ENCODE results near the gene DENND10. TPM values are rescaled to one million over a fixed set of nuclear protein-coding genes. Genes with fewer than 3 reads are reported as not detected.

Gene DENND10
- total RNA-seq, 1 donor from 2014 or later: 112 TPM

- Histone ChIP-seq H3K27me3 (no peaks in the 10 kb centered on the region), H3K79me2 (ENCODE audit: low read depth) (no peaks in the 10 kb centered on the region), H3K4me2 (peak within 1 kb of the TSS; percentile 74), H3K9me3 (ENCODE audit: low read depth) (no peaks in the 10 kb centered on the region), H3K4me3 (peak within 1 kb of the TSS; percentile 72), H3K9ac (no peak within 1 kb of the TSS), H3K4me1 (peaks cover 19% of the 10 kb centered on the region), H3K36me3 (peaks cover 4% of the 10 kb centered on the region), H4K20me1 (ENCODE audit: low read depth) (peaks cover 8% of the 10 kb centered on the region), H2AFZ (replicated peaks) (peak within 1 kb of the TSS; percentile 90), H3K27ac (no peak within 1 kb of the TSS), H3F3A (ENCODE audit: low read depth) (peaks cover 45% of the 10 kb centered on the region)
- Mint-ChIP-seq H3K4me1 (peaks cover 19% of the 10 kb centered on the region), H3K9me3 (no peaks in the 10 kb centered on the region), H3K4me3 (peak within 1 kb of the TSS; percentile 91), H3K36me3 (peaks cover 15% of the 10 kb centered on the region), H3K27ac (no peak within 1 kb of the TSS), H3K27me3 (ENCODE audit: insufficient read depth, low read depth) (peaks cover 2% of the 10 kb centered on the region)
- peak; percentile 67 for DNase-seq (ENCODE audit: low spot score)
- TF ChIP-seq, protein P1, sequence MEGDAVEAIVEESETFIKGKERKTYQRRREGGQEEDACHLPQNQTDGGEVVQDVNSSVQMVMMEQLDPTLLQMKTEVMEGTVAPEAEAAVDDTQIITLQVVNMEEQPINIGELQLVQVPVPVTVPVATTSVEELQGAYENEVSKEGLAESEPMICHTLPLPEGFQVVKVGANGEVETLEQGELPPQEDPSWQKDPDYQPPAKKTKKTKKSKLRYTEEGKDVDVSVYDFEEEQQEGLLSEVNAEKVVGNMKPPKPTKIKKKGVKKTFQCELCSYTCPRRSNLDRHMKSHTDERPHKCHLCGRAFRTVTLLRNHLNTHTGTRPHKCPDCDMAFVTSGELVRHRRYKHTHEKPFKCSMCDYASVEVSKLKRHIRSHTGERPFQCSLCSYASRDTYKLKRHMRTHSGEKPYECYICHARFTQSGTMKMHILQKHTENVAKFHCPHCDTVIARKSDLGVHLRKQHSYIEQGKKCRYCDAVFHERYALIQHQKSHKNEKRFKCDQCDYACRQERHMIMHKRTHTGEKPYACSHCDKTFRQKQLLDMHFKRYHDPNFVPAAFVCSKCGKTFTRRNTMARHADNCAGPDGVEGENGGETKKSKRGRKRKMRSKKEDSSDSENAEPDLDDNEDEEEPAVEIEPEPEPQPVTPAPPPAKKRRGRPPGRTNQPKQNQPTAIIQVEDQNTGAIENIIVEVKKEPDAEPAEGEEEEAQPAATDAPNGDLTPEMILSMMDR (IDR thresholded peaks at IDR 0.05): no peak
- TF ChIP-seq EZH2phosphoT487 (IDR thresholded peaks at IDR 0.05): no peak
- TF ChIP-seq EZH2 (IDR thresholded peaks at IDR 0.05): no peak
Measured at GRCh38 chr10:119165171-119166117, 61.5 kb downstream of the DENND10 start, which contains the start of gene SFXN4. Gene SFXN4, minus strand, starts transcription at chr10:119165714. Its CDS starts 67 bp downstream, at chr10:119165647.

GRCh38 chr10:119166118-119166500 is 62.2 kb downstream of the DENND10 start:
- Mint-ChIP-seq H3K27ac (no peak overlapping the region), H3K9me3 (no peaks in the 10 kb centered on the region), H3K36me3 (peaks cover 15% of the 10 kb centered on the region), H3K4me3 (peak overlapping the region; percentile 91), H3K27me3 (ENCODE audit: insufficient read depth, low read depth) (peaks cover 2% of the 10 kb centered on the region), H3K4me1 (peaks cover 19% of the 10 kb centered on the region)
- Histone ChIP-seq H3K4me1 (peaks cover 19% of the 10 kb centered on the region), H3K36me3 (peaks cover 4% of the 10 kb centered on the region), H3K4me2 (peak overlapping the region; percentile 74), H3K9ac (no peak overlapping the region), H3K27ac (no peak overlapping the region), H2AFZ (replicated peaks) (peak overlapping the region; percentile 90), H3K27me3 (no peaks in the 10 kb centered on the region), H3K9me3 (ENCODE audit: low read depth) (no peaks in the 10 kb centered on the region), H4K20me1 (ENCODE audit: low read depth) (peaks cover 8% of the 10 kb centered on the region), H3K79me2 (ENCODE audit: low read depth) (no peaks in the 10 kb centered on the region), H3K4me3 (peak overlapping the region; percentile 72), H3F3A (ENCODE audit: low read depth) (peaks cover 45% of the 10 kb centered on the region)
- TF ChIP-seq, protein P1 (IDR thresholded peaks at IDR 0.05): no peak
- TF ChIP-seq EZH2phosphoT487 (IDR thresholded peaks at IDR 0.05) (no peak), EZH2 (IDR thresholded peaks at IDR 0.05) (no peak)
- no peak for DNase-seq (ENCODE audit: low spot score)

GRCh38 chr10:119166564-119166963 is 62.7 kb downstream of the DENND10 start:
- H3K36me3 Mint-ChIP-seq: peaks cover 18% of the 10 kb centered on the region

More at GRCh38 chr10:119166564-119166963, 62.7 kb downstream of the DENND10 start:
- Histone ChIP-seq H3F3A (ENCODE audit: low read depth) (peaks cover 45% of the 10 kb centered on the region), H3K4me2 (peak overlapping the region; percentile 74), H4K20me1 (ENCODE audit: low read depth) (peaks cover 8% of the 10 kb centered on the region), H3K4me3 (peak overlapping the region; percentile 72), H3K9me3 (ENCODE audit: low read depth) (no peaks in the 10 kb centered on the region), H3K27ac (no peak overlapping the region), H3K27me3 (no peaks in the 10 kb centered on the region), H3K9ac (no peak overlapping the region), H3K4me1 (peaks cover 19% of the 10 kb centered on the region), H3K36me3 (peaks cover 4% of the 10 kb centered on the region), H2AFZ (replicated peaks) (no peak overlapping the region), H3K79me2 (ENCODE audit: low read depth) (no peaks in the 10 kb centered on the region)
- peaks cover 2% of the 10 kb centered on the region for H3K27me3 Mint-ChIP-seq (ENCODE audit: insufficient read depth, low read depth)
- peak overlapping the region; percentile 91 for H3K4me3 Mint-ChIP-seq
- H3K9me3 Mint-ChIP-seq: no peaks in the 10 kb centered on the region
- TF ChIP-seq EZH2 (IDR thresholded peaks at IDR 0.05) (no peak), EZH2phosphoT487 (IDR thresholded peaks at IDR 0.05) (no peak)
- TF ChIP-seq, protein P1 (IDR thresholded peaks at IDR 0.05): no peak
- H3K4me1 Mint-ChIP-seq: peaks cover 19% of the 10 kb centered on the region
- peak overlapping the region; percentile 44 for H3K27ac Mint-ChIP-seq
- DNase-seq (ENCODE audit: low spot score): no peak
